ENCODE measurements around the gene EIF1AD. TPM values are rescaled to one million over a fixed set of nuclear protein-coding genes. Genes with fewer than 3 reads are reported as not detected.

Gene EIF1AD
- total and polyA plus RNA-seq, 4 donors, result 8.4 to 35.0 (median 22.5) TPM

DNA sequence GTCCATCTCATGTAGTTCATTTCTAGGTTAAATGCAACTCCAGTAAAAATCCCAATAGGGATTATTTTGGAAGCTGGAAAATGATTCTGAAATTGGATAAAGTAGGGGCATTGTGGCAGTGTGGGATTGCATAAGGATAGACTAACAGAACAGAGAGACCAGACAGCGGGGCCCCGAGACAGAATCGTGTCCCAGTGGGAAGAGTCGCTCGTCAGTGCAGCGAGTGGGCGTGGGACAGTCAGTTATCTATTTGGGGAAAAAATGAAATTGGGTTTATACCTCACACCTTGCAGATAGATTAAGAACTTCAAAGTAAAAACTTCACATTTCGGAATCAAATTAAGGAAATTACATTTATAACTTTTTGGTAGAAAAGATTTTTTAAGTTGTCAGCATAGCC is 29.8 kb downstream of the EIF1AD start:
- intact Hi-C loops (cut with DNase I), result no loop called here
- H3K9me3 ChIP-seq (ENCODE audit: control insufficient read depth, low read length), result no peaks in the 10 kb centered on the region
- no peak overlapping the region for H3K27ac ChIP-seq (ENCODE audit: low read depth in 1 of 2, low read length in 2 of 2)
- no peaks in the 10 kb centered on the region for H3K4me1 ChIP-seq (ENCODE audit: control insufficient read depth in 1 of 2, insufficient read depth in 2 of 2, low read length in 2 of 2)
- H3K27me3 ChIP-seq (ENCODE audit: control insufficient read depth in 1 of 2, insufficient read depth in 2 of 2, low read length in 1 of 2), result no peaks in the 10 kb centered on the region
- ATAC-seq (ENCODE audit: low FRiP score), result no peak
- DNase-seq, result no peak
- H3K36me3 ChIP-seq (ENCODE audit: control insufficient read depth in 1 of 2, insufficient read depth in 2 of 2, low read length in 1 of 2), result peaks cover 0 to 6% of the 10 kb centered on the region in 2 donors
- H3K4me3 ChIP-seq (ENCODE audit: low read length in 2 of 2), result no peak overlapping the region
- WGBS, 2 donors, result 93 to 94% methylated on average over 8 of the region's 8 CpGs

DNA sequence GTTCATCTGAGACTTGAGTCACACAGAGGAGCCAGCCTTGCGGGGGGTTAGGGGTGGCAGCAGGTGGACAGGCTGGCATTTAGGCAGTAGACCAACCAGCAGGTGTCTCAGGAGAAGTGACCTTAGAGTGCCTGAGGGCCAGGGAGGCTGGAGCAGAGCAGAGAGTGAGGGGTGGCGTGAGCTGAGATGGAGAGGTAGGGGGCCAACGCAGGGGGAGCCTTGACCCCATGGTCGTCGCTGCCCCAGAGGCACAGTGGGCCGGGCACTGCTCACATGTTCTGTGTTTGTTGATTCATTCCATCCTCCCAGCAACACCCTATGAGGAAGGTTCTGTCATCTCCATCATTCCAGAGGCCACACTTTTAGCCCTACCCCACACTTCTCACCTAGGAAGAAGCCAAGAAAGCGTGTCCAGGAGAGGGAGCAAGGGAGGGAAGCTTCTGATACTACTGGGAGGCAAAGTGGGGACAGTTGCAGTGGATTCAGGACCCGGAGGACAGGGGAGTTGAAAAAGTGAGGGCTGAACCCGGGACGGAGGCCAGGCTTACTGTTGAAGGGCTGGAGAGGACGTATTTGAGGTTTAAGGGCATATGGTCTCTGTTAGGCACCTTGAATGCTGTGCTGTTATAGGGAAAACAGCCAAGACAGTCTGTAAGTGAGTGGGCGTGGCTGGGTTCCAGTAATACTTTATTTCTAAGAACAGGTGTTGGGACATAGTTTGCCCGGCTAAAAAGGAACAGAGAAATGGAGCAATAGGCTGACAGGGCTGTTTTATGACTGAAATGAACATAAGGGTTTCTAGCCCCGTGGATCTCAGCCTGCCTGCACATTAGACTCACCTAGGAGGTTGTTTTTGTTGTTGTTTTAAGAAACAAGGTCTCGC is 33.1 kb downstream of the EIF1AD start:
- Histone ChIP-seq H3K27ac (ENCODE audit: low read depth in 1 of 2, low read length in 2 of 2) (no peak overlapping the region), H3K27me3 (ENCODE audit: control insufficient read depth in 1 of 2, insufficient read depth in 2 of 2, low read length in 1 of 2) (no peaks in the 10 kb centered on the region), H3K9me3 (ENCODE audit: control insufficient read depth, low read length) (no peaks in the 10 kb centered on the region), H3K36me3 (ENCODE audit: control insufficient read depth in 1 of 2, insufficient read depth in 2 of 2, low read length in 1 of 2) (peaks cover 0 to 20% of the 10 kb centered on the region in 2 donors), H3K4me1 (ENCODE audit: control insufficient read depth in 1 of 2, insufficient read depth in 2 of 2, low read length in 2 of 2) (no peaks in the 10 kb centered on the region), H3K4me3 (ENCODE audit: low read length in 2 of 2) (no peak overlapping the region)
- no peak for DNase-seq
- 81 to 83% methylated on average over 15 of the region's 15 CpGs for WGBS, 2 donors
- ATAC-seq (ENCODE audit: low FRiP score), result peak; percentile 23
- intact Hi-C loops (cut with DNase I), result loop anchor here in 1 of 2 donors (5.0 kb wide), 1 partner anchor 102 kb away; no protein-coding TSS in a partner anchor

- H3K27ac ChIP-seq (ENCODE audit: low read depth in 1 of 2, low read length in 2 of 2), result no peak overlapping the region
- peaks cover 0 to 20% of the 10 kb centered on the region in 2 donors for H3K36me3 ChIP-seq (ENCODE audit: control insufficient read depth in 1 of 2, insufficient read depth in 2 of 2, low read length in 1 of 2)
- no peaks in the 10 kb centered on the region for H3K9me3 ChIP-seq (ENCODE audit: control insufficient read depth, low read length)
- ATAC-seq (ENCODE audit: low FRiP score) (no peak), DNase-seq (no peak)
- no peaks in the 10 kb centered on the region for H3K27me3 ChIP-seq (ENCODE audit: control insufficient read depth in 1 of 2, insufficient read depth in 2 of 2, low read length in 1 of 2)
- intact Hi-C loops (cut with DNase I), result loop anchor here in 1 of 2 donors (5.0 kb wide), 1 partner anchor 100 kb away; no protein-coding TSS in a partner anchor
- no peak overlapping the region for H3K4me3 ChIP-seq (ENCODE audit: low read length in 2 of 2)
- 89 to 91% methylated on average over 25 to 30 of the region's 30 CpGs for WGBS, 2 donors
- H3K4me1 ChIP-seq (ENCODE audit: control insufficient read depth in 1 of 2, insufficient read depth in 2 of 2, low read length in 2 of 2), result no peaks in the 10 kb centered on the region
Observed at GRCh38 chr11:65967329-65967934, 34.5 kb downstream of the EIF1AD start.

DNA sequence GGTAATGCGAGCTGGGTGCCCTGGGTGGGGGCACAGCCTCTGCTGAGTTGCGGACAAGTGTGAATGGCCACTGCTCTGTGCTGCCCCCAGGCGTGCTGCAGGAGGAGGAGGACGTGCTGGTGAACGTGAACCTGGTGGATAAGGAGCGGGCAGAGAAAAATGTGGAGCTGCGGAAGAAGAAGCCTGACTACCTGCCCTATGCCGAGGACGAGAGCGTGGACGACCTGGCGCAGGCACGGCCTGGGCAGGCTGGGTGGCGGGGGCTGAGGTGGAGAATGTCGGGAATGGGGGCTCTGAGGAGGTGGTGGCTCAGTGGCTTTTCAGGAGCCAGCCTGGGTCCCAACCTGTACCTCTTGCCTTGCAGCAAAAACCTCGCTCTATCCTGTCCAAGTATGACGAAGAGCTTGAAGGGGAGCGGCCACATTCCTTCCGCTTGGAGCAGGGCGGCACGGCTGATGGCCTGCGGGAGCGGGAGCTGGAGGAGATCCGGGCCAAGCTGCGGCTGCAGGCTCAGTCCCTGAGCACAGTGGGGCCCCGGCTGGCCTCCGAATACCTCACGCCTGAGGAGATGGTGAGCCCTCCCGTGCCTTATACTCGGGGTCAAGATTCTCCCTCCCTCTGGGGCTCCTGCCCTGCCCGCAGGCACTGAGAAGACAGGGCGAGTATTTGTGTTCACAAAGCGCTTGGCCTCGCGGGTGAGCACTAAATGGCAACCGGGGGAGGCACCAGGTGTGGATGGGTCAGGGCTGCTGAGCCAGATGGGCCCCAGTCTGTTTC is 35.8 kb downstream of the EIF1AD start:
- DNase-seq, result no peak
- 92% methylated on average over 36 of the region's 36 CpGs for WGBS, 2 donors
- H3K27me3 ChIP-seq (ENCODE audit: control insufficient read depth in 1 of 2, insufficient read depth in 2 of 2, low read length in 1 of 2), result no peaks in the 10 kb centered on the region
- no peak overlapping the region for H3K4me3 ChIP-seq (ENCODE audit: low read length in 2 of 2)
- intact Hi-C loops (cut with DNase I), result loop anchor here in 1 of 2 donors (5.0 kb wide), 1 partner anchor 99 kb away; no protein-coding TSS in a partner anchor
- no peaks in the 10 kb centered on the region for H3K4me1 ChIP-seq (ENCODE audit: control insufficient read depth in 1 of 2, insufficient read depth in 2 of 2, low read length in 2 of 2)
- H3K27ac ChIP-seq (ENCODE audit: low read depth in 1 of 2, low read length in 2 of 2), result no peak overlapping the region
- H3K36me3 ChIP-seq (ENCODE audit: control insufficient read depth in 1 of 2, insufficient read depth in 2 of 2, low read length in 1 of 2), result peaks cover 0 to 20% of the 10 kb centered on the region in 2 donors
- H3K9me3 ChIP-seq (ENCODE audit: control insufficient read depth, low read length), result no peaks in the 10 kb centered on the region
- ATAC-seq (ENCODE audit: low FRiP score), result no peak

- no peaks in the 10 kb centered on the region for H3K4me1 ChIP-seq (ENCODE audit: control insufficient read depth in 1 of 2, insufficient read depth in 2 of 2, low read length in 2 of 2)
- no peaks in the 10 kb centered on the region for H3K9me3 ChIP-seq (ENCODE audit: control insufficient read depth, low read length)
- intact Hi-C loops (cut with DNase I), result loop anchor here in 1 of 2 donors (5.0 kb wide), 2 partner anchors 43 to 98 kb away; no protein-coding TSS in a partner anchor
- WGBS, 2 donors, result 87 to 89% methylated on average over 10 of the region's 10 CpGs
- H3K4me3 ChIP-seq (ENCODE audit: low read length in 2 of 2), result no peak overlapping the region
- no peak for DNase-seq
- ATAC-seq (ENCODE audit: low FRiP score), result no peak
- H3K36me3 ChIP-seq (ENCODE audit: control insufficient read depth in 1 of 2, insufficient read depth in 2 of 2, low read length in 1 of 2), result peaks cover 0 to 20% of the 10 kb centered on the region in 2 donors
- H3K27me3 ChIP-seq (ENCODE audit: control insufficient read depth in 1 of 2, insufficient read depth in 2 of 2, low read length in 1 of 2), result no peaks in the 10 kb centered on the region
- H3K27ac ChIP-seq (ENCODE audit: low read depth in 1 of 2, low read length in 2 of 2), result no peak overlapping the region
Observed at GRCh38 chr11:65964906-65965305, 37.1 kb downstream of the EIF1AD start.

DNA sequence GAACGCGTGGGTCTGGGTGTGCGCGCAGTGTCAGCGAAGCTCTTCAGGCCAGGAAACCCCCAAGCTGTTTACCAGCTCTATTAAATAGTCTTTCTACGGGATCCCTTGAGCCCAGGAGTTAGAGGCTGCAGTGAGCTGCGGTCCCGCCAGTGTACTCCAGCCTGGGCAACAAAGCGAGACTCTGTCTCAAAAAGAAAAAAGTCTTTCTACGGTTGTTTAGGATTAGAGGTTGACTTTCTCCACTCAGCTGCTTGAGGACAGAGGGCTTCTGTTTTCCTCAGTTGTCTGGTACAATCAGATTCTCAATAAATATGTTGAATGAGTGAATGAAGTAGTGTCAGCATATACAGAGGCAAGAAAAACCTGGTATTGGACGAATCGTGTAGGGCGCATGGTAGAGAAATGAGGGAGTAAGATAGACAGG is 39.8 kb downstream of the EIF1AD start:
- Histone ChIP-seq H3K36me3 (ENCODE audit: control insufficient read depth in 1 of 2, insufficient read depth in 2 of 2, low read length in 1 of 2) (peaks cover 0 to 15% of the 10 kb centered on the region in 2 donors), H3K9me3 (ENCODE audit: control insufficient read depth, low read length) (no peaks in the 10 kb centered on the region), H3K4me3 (ENCODE audit: low read length in 2 of 2) (peak overlapping the region; percentile 74 to 86), H3K27me3 (ENCODE audit: control insufficient read depth in 1 of 2, insufficient read depth in 2 of 2, low read length in 1 of 2) (no peaks in the 10 kb centered on the region), H3K27ac (ENCODE audit: low read depth in 1 of 2, low read length in 2 of 2) (no peak overlapping the region), H3K4me1 (ENCODE audit: control insufficient read depth in 1 of 2, insufficient read depth in 2 of 2, low read length in 2 of 2) (no peaks in the 10 kb centered on the region)
- 5 to 7% methylated on average over 13 of the region's 13 CpGs for WGBS, 2 donors
- ATAC-seq (ENCODE audit: low FRiP score) (no peak), DNase-seq (no peak)
- intact Hi-C loops (cut with DNase I), result loop anchor here in 1 of 2 donors (5.0 kb wide), 1 partner anchor 40 kb away; no protein-coding TSS in a partner anchor

- ATAC-seq (ENCODE audit: low FRiP score) (peak; percentile 97), DNase-seq (peak; percentile 99)
- H3K27ac ChIP-seq (ENCODE audit: low read depth in 1 of 2, low read length in 2 of 2), result peak within 1 kb of the TSS; percentile 11 to 59
- H3K4me3 ChIP-seq (ENCODE audit: low read length in 2 of 2), result peak within 1 kb of the TSS; percentile 74 to 86
- H3K27me3 ChIP-seq (ENCODE audit: control insufficient read depth in 1 of 2, insufficient read depth in 2 of 2, low read length in 1 of 2), result no peaks in the 10 kb centered on the region
- H3K9me3 ChIP-seq (ENCODE audit: control insufficient read depth, low read length), result no peaks in the 10 kb centered on the region
- WGBS, 2 donors, result 0% methylated on average over 87 to 97 of the region's 97 CpGs
- intact Hi-C loops (cut with DNase I), result loop anchor here (1.0 to 5.0 kb wide), 3 partner anchors 39 to 77 kb away; partner anchors contain the start of genes C11orf68 (in 1 of the 2) and DRAP1 (in 1 of the 2)
- no peaks in the 10 kb centered on the region for H3K4me1 ChIP-seq (ENCODE audit: control insufficient read depth in 1 of 2, insufficient read depth in 2 of 2, low read length in 2 of 2)
- H3K36me3 ChIP-seq (ENCODE audit: control insufficient read depth in 1 of 2, insufficient read depth in 2 of 2, low read length in 1 of 2), result peaks cover 0 to 11% of the 10 kb centered on the region in 2 donors
Observed at GRCh38 chr11:65961267-65962140, 40.5 kb downstream of the EIF1AD start, which contains the start of gene SART1. TSS of gene SART1 (plus strand) at chr11:65961734. CDS start at chr11:65961781, 47 bp downstream.
